CD14-positive monocyte (primary cell): ENCODE measurements around the gene ARMC12. TPM values are rescaled to one million over a fixed set of nuclear protein-coding genes. Genes with fewer than 3 reads are reported as not detected.

Experiments
- DNase-seq, 3 donors: peaks; one replicate each; pipeline ENCODE4 v3.0.0-alpha.2; 2011 to 2022
- H2AFZ ChIP-seq: 2 replicates; pipeline ENCODE4 v1.6.0; 2012; ENCODE audit warnings: mild to moderate bottlenecking, low read depth, low read length, inconsistent platforms; ENCODE audit not compliant: insufficient read depth, poor library complexity, severe bottlenecking
- H3K27ac ChIP-seq, 2 donors: 1 replicate in 1 of 2; 2 replicates in 1 of 2; pipeline ENCODE4 v1.5.1; 2012 to 2013; ENCODE audit warnings: low read length in 2 of 2, control low read depth in 1 of 2, inconsistent platforms in 1 of 2, low read depth in 1 of 2, mild to moderate bottlenecking in 1 of 2
- H3K27me3 ChIP-seq, 2 donors: one replicate each; pipeline versions ENCODE4 v1.6.0 to v1.6.1; 2011 to 2013; ENCODE audit warnings: low read length in 2 of 2; ENCODE audit not compliant: control insufficient read depth in 2 of 2, insufficient read depth in 2 of 2
- H3K36me3 ChIP-seq, 2 donors: replicated peaks in 1 of 2; 1 replicate in 1 of 2; 2 replicates in 1 of 2; pipeline versions ENCODE4 v1.5.1 to v1.6.1; 2012 to 2013; ENCODE audit warnings: low read length in 2 of 2, control low read depth in 1 of 2, inconsistent platforms in 1 of 2, mild to moderate bottlenecking in 1 of 2; ENCODE audit not compliant: insufficient read depth in 2 of 2, control insufficient read depth in 1 of 2
- H3K4me1 ChIP-seq, 2 donors: 1 replicate in 1 of 2; 2 replicates in 1 of 2; pipeline versions ENCODE4 v1.5.1 to v1.6.1; 2012 to 2013; ENCODE audit warnings: low read length in 2 of 2, control low read depth in 1 of 2, inconsistent platforms in 1 of 2, mild to moderate bottlenecking in 1 of 2, moderate library complexity in 1 of 2; ENCODE audit not compliant: insufficient read depth in 2 of 2, control insufficient read depth in 1 of 2
- H3K4me2 ChIP-seq: replicated peaks from 2 replicates; pipeline ENCODE3; 2012; ENCODE audit warnings: low read length, moderate library complexity, mild to moderate bottlenecking; ENCODE audit not compliant: poor library complexity, severe bottlenecking; ENCODE audit errors: extremely low read depth
- H3K4me3 ChIP-seq, 3 experiments: fragments of 200-600 bp in 1 of 3; sonication (generic) in 1 of 3; replicated peaks in 1 of 3; 1 replicate in 2 of 3; 2 replicates in 1 of 3; pipeline ENCODE4 v1.5.1; 2011 to 2013; ENCODE audit warnings: low read length in 3 of 3, mild to moderate bottlenecking in 3 of 3, control low read depth in 2 of 3, low read depth in 2 of 3, inconsistent platforms in 1 of 3, moderate library complexity in 1 of 3
- H3K79me2 ChIP-seq: 2 replicates; pipeline ENCODE4 v1.6.0; 2012; ENCODE audit warnings: mild to moderate bottlenecking, control low read depth, inconsistent platforms, low read length, moderate library complexity; ENCODE audit not compliant: insufficient read depth
- H3K9ac ChIP-seq: 2 replicates; pipeline ENCODE4 v1.6.0; 2017; ENCODE audit warnings: low read length, mild to moderate bottlenecking; ENCODE audit not compliant: insufficient read depth, poor library complexity, severe bottlenecking
- H3K9me3 ChIP-seq, 2 donors: replicated peaks in 1 of 2; 1 replicate in 1 of 2; 2 replicates in 1 of 2; pipeline versions ENCODE4 v1.5.1 to v1.6.1; 2012 to 2013; ENCODE audit warnings: low read length in 2 of 2, control low read depth in 1 of 2; ENCODE audit not compliant: control insufficient read depth in 1 of 2, insufficient read depth in 1 of 2
- H4K20me1 ChIP-seq: 2 replicates; pipeline ENCODE4 v1.6.0; 2012; ENCODE audit warnings: mild to moderate bottlenecking, low read length, control low read depth, moderate library complexity; ENCODE audit not compliant: insufficient read depth
- H3K27ac Mint-ChIP-seq, 7 donors: one replicate each; pipeline ENCODE4 v1.8.0; 2020; ENCODE audit warnings: mild to moderate bottlenecking in 7 of 7, mixed read lengths in 7 of 7, moderate library complexity in 6 of 7, inconsistent platforms in 2 of 7
- H3K27me3 Mint-ChIP-seq, 3 donors: one replicate each; pipeline ENCODE4 v1.8.0; 2021 to 2022; ENCODE audit warnings: low read depth in 3 of 3, mild to moderate bottlenecking in 3 of 3, mixed read lengths in 3 of 3, moderate library complexity in 3 of 3, inconsistent platforms in 1 of 3
- H3K36me3 Mint-ChIP-seq, 2 donors: one replicate each; pipeline ENCODE4 v1.8.0; 2020; ENCODE audit warnings: mixed read lengths in 2 of 2, inconsistent platforms in 1 of 2, mild to moderate bottlenecking in 1 of 2
- H3K4me1 Mint-ChIP-seq: one replicate; pipeline ENCODE4 v1.8.0; 2020; ENCODE audit warnings: mild to moderate bottlenecking, mixed read lengths
- H3K4me3 Mint-ChIP-seq, 2 donors: one replicate each; pipeline ENCODE4 v1.8.0; 2020; ENCODE audit warnings: mild to moderate bottlenecking in 2 of 2, mixed read lengths in 2 of 2, moderate library complexity in 1 of 2
- H3K9me3 Mint-ChIP-seq, 7 donors: one replicate each; pipeline ENCODE4 v1.8.0; 2020 to 2022; ENCODE audit warnings: mixed read lengths in 7 of 7, mild to moderate bottlenecking in 6 of 7, moderate library complexity in 6 of 7, inconsistent platforms in 2 of 7
- WGBS: methylation state at CpG from one replicate; pipeline ENCODE4 v1.1.5; 2013; ENCODE audit warnings: missing lambda C conversion rate; ENCODE audit not compliant: insufficient coverage; 5-methylcytosine and 5-hydroxymethylcytosine counted together
- intact Hi-C, 2 donors: fragments of 100-400 bp; cut with micrococcal nuclease; formaldehyde crosslinking; loops; one replicate each; pipeline versions ENCODE4 v1.15.0 to v1.15.1; 2023
- polyA plus RNA-seq, 3 donors: library from polyadenylated mRNA; depleted of rRNA in 1 of 3; unstranded in 2 of 3; stranded (reverse) in 1 of 3; fragments of 300-500 nt in 2 of 3; fragments of >200 nt in 1 of 3; fragmentation: Illumina TruSeq in 2 of 3; gene quantifications; 1 replicate in 2 of 3; 2 replicates in 1 of 3; pipeline ENCODE4 v1.2.3, GENCODE V29; 2012 to 2021
- TF ChIP-seq, protein P1 (sequence below): fragments of 200-600 bp; IDR thresholded peaks from one replicate; pipeline ENCODE4 v1.8.0; 2022; ENCODE audit warnings: antibody characterized with exemption, mild to moderate bottlenecking

The ARMC12 gene
- polyA plus RNA-seq, 3 donors: 2.7 TPM; not detected in 2

DNA sequence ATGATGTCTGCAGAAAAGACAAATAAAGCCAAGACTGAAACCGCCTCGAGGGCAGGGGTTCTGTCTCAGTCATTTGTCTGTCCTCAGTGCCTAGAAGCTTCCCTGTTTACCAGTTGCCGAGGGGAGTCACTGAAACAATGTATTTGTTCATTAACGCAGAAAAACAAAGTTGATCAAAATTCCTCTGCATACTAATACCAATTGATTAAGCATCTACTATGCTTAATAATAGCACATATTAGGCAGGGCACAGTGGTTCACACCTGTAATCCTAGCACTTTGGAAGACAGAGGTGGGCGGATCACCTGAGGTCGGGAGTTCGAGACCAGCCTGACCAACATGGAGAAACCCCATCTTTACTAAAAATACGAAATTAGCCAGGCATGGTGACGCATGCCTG lies 46.3 kb upstream of the ARMC12 start:
- peaks cover 36 to 53% of the 10 kb centered on the region in 2 donors for H3K4me1 ChIP-seq
- TF ChIP-seq, protein P1, sequence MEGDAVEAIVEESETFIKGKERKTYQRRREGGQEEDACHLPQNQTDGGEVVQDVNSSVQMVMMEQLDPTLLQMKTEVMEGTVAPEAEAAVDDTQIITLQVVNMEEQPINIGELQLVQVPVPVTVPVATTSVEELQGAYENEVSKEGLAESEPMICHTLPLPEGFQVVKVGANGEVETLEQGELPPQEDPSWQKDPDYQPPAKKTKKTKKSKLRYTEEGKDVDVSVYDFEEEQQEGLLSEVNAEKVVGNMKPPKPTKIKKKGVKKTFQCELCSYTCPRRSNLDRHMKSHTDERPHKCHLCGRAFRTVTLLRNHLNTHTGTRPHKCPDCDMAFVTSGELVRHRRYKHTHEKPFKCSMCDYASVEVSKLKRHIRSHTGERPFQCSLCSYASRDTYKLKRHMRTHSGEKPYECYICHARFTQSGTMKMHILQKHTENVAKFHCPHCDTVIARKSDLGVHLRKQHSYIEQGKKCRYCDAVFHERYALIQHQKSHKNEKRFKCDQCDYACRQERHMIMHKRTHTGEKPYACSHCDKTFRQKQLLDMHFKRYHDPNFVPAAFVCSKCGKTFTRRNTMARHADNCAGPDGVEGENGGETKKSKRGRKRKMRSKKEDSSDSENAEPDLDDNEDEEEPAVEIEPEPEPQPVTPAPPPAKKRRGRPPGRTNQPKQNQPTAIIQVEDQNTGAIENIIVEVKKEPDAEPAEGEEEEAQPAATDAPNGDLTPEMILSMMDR: no peak
- Mint-ChIP-seq H3K4me3 (no peak overlapping the region), H3K27me3 (peaks cover 0 to 2% (median 1%) of the 10 kb centered on the region in 3 donors), H3K4me1 (peaks cover 38% of the 10 kb centered on the region), H3K27ac (peak overlapping the region in 6 of 7 donors; percentile 35 to 94 (median 68)), H3K9me3 (peaks cover 0 to 11% (median 4%) of the 10 kb centered on the region in 7 donors), H3K36me3 (no peaks in the 10 kb centered on the region)
- H3K27me3 ChIP-seq: no peaks in the 10 kb centered on the region
- H3K36me3 ChIP-seq: no peaks in the 10 kb centered on the region
- peaks cover 20% of the 10 kb centered on the region for H4K20me1 ChIP-seq
- H2AFZ ChIP-seq: no peak overlapping the region
- H3K9me3 ChIP-seq: peaks cover 0 to 6% of the 10 kb centered on the region in 2 donors
- H3K79me2 ChIP-seq: peaks cover 32% of the 10 kb centered on the region
- peak overlapping the region; percentile 14 to 80 for H3K27ac ChIP-seq
- 97% methylated on average over 4 of the region's 9 CpGs for WGBS
- no peak overlapping the region for H3K4me3 ChIP-seq
- no peak overlapping the region for H3K9ac ChIP-seq
- intact Hi-C loops: loop anchor here in 1 of 2 donors (5.0 kb wide), 1 partner anchor 42 kb away; no protein-coding TSS in a partner anchor
- DNase-seq: no peak
- no peak overlapping the region for H3K4me2 ChIP-seq

DNA sequence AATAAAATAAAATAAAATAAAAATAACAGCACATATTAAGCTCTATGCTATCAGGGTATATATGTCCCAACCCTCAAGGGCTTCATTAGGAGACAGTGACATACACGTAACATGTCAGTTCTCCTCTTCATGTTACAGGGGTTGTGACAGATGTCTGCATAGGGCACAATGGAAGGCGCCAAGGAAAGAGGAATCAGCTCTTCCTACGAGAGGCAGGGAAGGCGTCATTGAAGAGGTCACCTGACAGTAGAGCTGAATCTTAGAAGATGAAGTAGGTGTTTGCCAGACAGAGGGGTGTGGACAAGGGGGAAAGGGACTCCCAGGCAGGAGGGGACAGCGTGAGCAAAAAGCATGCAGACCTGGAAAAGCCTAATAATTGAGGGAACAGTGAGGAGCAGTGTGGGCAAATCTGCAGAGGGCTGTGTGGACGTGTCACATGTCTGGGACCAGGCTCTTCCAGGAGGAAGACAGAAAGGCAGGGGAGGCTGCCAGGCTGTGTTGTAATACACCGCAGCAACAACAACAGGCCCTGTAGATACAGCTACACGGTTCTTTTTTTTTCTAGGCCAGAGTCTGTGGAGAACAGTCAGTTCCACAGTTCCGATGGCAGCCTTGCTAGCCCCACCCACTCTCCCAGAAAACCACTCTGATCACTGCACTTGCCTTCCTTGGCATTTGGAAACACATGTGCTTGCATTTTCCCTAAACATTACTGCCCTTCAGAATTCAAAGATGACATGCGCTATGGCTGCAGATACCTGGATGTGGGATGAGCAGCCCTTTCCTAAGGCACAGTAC lies 45.6 kb upstream of the ARMC12 start:
- Histone ChIP-seq H3K36me3 (no peaks in the 10 kb centered on the region), H3K9me3 (peaks cover 0 to 6% of the 10 kb centered on the region in 2 donors), H3K4me3 (peak overlapping the region in 1 of 3 experiments; percentile 55), H3K27ac (peak overlapping the region; percentile 80 to 89), H4K20me1 (peaks cover 15% of the 10 kb centered on the region), H3K9ac (peak overlapping the region; percentile 44), H3K27me3 (no peaks in the 10 kb centered on the region), H3K4me2 (peak overlapping the region; percentile 62), H3K79me2 (peaks cover 24% of the 10 kb centered on the region), H2AFZ (peak overlapping the region; percentile 67), H3K4me1 (peaks cover 32 to 48% of the 10 kb centered on the region in 2 donors)
- WGBS: 2% methylated on average over 8 of the region's 10 CpGs
- peak overlapping the region; percentile 60 to 78 for H3K4me3 Mint-ChIP-seq
- intact Hi-C loops: loop anchor here in 1 of 2 donors (5.0 kb wide), 1 partner anchor 41 kb away; no protein-coding TSS in a partner anchor
- DNase-seq: peak; percentile 82 to 89 (median 86)
- no peaks in the 10 kb centered on the region for H3K36me3 Mint-ChIP-seq
- TF ChIP-seq, protein P1: no peak
- H3K27me3 Mint-ChIP-seq: peaks cover 0 to 2% (median 1%) of the 10 kb centered on the region in 3 donors
- H3K27ac Mint-ChIP-seq: peak overlapping the region; percentile 94 to 100 (median 97)
- H3K4me1 Mint-ChIP-seq: peaks cover 38% of the 10 kb centered on the region
- H3K9me3 Mint-ChIP-seq: peaks cover 0 to 11% (median 4%) of the 10 kb centered on the region in 7 donors
